Measurements from ENCODE around the gene PLXNA1. TPM values are rescaled to one million over a fixed set of nuclear protein-coding genes. Genes with fewer than 3 reads are reported as not detected.

Gene PLXNA1
- total and polyA plus RNA-seq, 4 donors, result 0.92 to 8.3 (median 4.4) TPM

DNA sequence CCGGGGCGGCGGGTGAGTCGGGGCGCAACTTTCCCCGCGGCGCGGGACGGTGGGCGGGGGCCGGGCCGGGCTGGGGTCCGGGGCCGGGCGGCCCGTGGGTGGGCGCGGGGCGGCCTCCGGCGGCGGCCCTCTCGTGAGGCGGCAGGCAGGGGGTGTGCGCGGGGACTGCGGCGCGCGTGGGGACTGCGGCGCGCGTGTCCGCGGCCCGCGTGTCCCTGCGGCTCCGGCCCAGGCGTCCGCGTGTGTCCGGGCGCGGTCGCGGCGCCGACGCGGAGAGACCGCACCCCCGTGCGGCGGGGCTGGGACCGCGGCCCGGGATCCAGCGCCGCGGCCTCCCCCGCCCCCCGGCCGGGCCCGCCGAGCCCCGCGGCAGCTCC, 349 bp downstream of the PLXNA1 start:
- Histone ChIP-seq H3K36me3 (ENCODE audit: control insufficient read depth in 4 of 4, insufficient read depth in 3 of 4, low read depth in 1 of 4, low read length in 3 of 4) (no peaks in the 10 kb centered on the region), H3K9ac (ENCODE audit: low read depth in 1 of 2, low read length in 2 of 2) (no peak overlapping the region), H3K4me1 (ENCODE audit: control insufficient read depth in 4 of 4, insufficient read depth in 4 of 4, low read length in 3 of 4) (peaks cover 0 to 10% (median 8%) of the 10 kb centered on the region in 4 donors), H3K4me3 (ENCODE audit: low read depth in 1 of 3, low read length in 3 of 3) (peak overlapping the region in 1 of 3 donors; percentile 86), H3K27ac (ENCODE audit: low read depth in 1 of 2, low read length in 2 of 2) (no peak overlapping the region), H3K27me3 (ENCODE audit: control insufficient read depth in 4 of 4, insufficient read depth in 4 of 4, low read length in 3 of 4) (no peaks in the 10 kb centered on the region), H3K9me3 (ENCODE audit: control insufficient read depth in 4 of 4, low read length in 3 of 4) (no peaks in the 10 kb centered on the region)
- TF ChIP-seq CTCF (IDR thresholded peaks at IDR 0.05; ENCODE audit: low read depth, low read length, missing input control), result no peak
- TF ChIP-seq TAF1 (conservative IDR thresholded peaks at IDR 0.05), result no peak
- no peak for TF ChIP-seq EGR1 (IDR thresholded peaks at IDR 0.05; ENCODE audit: low read depth in 2 of 2)
- no peak for TF ChIP-seq YY1 (IDR thresholded peaks at IDR 0.05)
- TF ChIP-seq, protein P1, sequence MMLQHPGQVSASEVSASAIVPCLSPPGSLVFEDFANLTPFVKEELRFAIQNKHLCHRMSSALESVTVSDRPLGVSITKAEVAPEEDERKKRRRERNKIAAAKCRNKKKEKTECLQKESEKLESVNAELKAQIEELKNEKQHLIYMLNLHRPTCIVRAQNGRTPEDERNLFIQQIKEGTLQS (IDR thresholded peaks at IDR 0.05), result no peak
- no peak for TF ChIP-seq HNF4G (IDR thresholded peaks at IDR 0.05)
- no peak for TF ChIP-seq RXRA (IDR thresholded peaks at IDR 0.05)
- no peak for TF ChIP-seq REST (IDR thresholded peaks at IDR 0.05)
- DNase-seq (ENCODE audit: low spot score), result no peak
- WGBS, result 1% methylated on average over 70 of the region's 70 CpGs

DNA sequence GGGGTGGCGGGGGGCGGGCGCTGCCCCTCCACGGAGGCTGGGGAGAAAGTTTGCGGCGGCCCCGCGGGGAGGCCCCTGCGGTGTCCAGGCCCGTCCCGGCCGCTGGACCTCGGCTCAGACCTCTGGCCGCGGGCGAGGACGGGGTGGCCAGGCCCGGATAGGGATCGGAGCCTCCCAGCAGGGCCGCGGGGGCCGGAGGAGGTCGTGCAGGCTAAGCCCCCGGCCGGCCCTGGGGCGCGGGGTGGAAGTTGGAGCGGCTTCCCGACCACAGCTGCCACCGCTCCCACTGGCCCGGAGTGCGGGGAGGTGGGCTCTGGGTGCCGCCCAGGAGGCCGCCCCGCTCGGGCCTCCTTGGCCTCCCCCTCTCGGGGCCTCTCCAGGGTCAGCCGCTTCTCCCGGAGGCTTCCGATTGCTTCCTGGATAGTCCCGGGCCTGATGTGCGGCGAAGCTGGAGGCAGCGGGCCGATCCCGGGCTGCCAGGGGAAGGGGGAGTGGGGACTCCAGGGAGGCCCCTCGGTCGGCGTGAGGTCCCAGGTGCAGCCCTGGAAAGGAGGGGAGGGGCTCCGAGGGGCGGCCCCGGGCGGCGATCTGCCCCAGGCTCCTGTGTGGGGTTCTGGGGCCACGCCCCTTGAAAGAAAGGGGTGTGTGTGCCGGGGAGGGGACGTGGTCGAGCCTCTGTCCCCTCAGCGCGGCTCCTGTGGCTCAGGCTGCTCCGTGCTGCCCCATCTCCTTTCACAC, 907 bp downstream of the PLXNA1 start:
- TF ChIP-seq, protein P2, sequence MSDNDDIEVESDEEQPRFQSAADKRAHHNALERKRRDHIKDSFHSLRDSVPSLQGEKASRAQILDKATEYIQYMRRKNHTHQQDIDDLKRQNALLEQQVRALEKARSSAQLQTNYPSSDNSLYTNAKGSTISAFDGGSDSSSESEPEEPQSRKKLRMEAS (IDR thresholded peaks at IDR 0.05), result no peak
- TF ChIP-seq RXRA (IDR thresholded peaks at IDR 0.05) (no peak), RAD21 (IDR thresholded peaks at IDR 0.05) (no peak), HNF4A (conservative IDR thresholded peaks at IDR 0.05) (no peak), REST (IDR thresholded peaks at IDR 0.05) (no peak), CTCF (IDR thresholded peaks at IDR 0.05; ENCODE audit: low read depth, low read length, missing input control) (no peak), EGR1 (IDR thresholded peaks at IDR 0.05; ENCODE audit: low read depth in 2 of 2) (no peak), FOXA1 (IDR thresholded peaks at IDR 0.05) (no peak), TAF1 (conservative IDR thresholded peaks at IDR 0.05) (no peak), FOXA2 (IDR thresholded peaks at IDR 0.05) (no peak), HNF4G (IDR thresholded peaks at IDR 0.05) (no peak), GABPA (IDR thresholded peaks at IDR 0.05 in 1 of 2, conservative IDR thresholded peaks at IDR 0.05 in 1 of 2) (no peak), YY1 (IDR thresholded peaks at IDR 0.05) (no peak)
- TF ChIP-seq, protein P1 (IDR thresholded peaks at IDR 0.05), result no peak
- no peak overlapping the region for H3K27ac ChIP-seq (ENCODE audit: low read depth in 1 of 2, low read length in 2 of 2)
- WGBS, result 13% methylated on average over 61 of the region's 61 CpGs
- peak overlapping the region in 1 of 2 donors; percentile 27 for H3K9ac ChIP-seq (ENCODE audit: low read depth in 1 of 2, low read length in 2 of 2)
- H3K9me3 ChIP-seq (ENCODE audit: control insufficient read depth in 4 of 4, low read length in 3 of 4), result no peaks in the 10 kb centered on the region
- H3K4me3 ChIP-seq (ENCODE audit: low read depth in 1 of 3, low read length in 3 of 3), result peak overlapping the region in 2 of 3 donors; percentile 42 to 86
- no peaks in the 10 kb centered on the region for H3K27me3 ChIP-seq (ENCODE audit: control insufficient read depth in 4 of 4, insufficient read depth in 4 of 4, low read length in 3 of 4)
- H3K4me1 ChIP-seq (ENCODE audit: control insufficient read depth in 4 of 4, insufficient read depth in 4 of 4, low read length in 3 of 4), result peaks cover 0 to 10% (median 8%) of the 10 kb centered on the region in 4 donors
- no peak for DNase-seq (ENCODE audit: low spot score)
- H3K36me3 ChIP-seq (ENCODE audit: control insufficient read depth in 4 of 4, insufficient read depth in 3 of 4, low read depth in 1 of 4, low read length in 3 of 4), result peaks cover 0 to 3% (median 0%) of the 10 kb centered on the region in 4 donors
